Inferior parietal cortex (tissue), 1 donor: ENCODE data around the gene HIF3A.

Experiments used
- DNase-seq: peaks from one replicate; pipeline ENCODE4 v3.0.0-alpha.2; 2016; ENCODE audit errors: extremely low spot score

Gene HIF3A

DNA sequence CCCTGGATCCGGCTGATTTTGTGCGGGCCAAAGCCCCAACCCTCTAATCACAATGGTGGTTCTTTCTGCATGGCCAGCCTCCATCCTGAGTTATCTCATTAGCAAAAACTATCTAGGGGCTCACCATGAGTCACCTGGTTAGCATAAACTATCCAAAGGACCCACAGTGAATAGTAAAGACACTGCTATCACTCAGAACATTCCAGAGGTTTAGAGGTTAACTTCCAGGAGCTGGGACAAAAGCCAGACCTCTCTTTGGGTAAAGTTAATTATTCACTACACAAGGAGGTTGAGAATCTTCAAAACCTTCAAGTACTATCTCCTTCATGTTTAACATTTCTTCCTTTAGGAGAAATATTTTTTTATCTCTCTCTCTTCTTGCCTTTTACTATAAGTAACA is 31.2 kb downstream of the HIF3A start:
- no peak for DNase-seq

DNA sequence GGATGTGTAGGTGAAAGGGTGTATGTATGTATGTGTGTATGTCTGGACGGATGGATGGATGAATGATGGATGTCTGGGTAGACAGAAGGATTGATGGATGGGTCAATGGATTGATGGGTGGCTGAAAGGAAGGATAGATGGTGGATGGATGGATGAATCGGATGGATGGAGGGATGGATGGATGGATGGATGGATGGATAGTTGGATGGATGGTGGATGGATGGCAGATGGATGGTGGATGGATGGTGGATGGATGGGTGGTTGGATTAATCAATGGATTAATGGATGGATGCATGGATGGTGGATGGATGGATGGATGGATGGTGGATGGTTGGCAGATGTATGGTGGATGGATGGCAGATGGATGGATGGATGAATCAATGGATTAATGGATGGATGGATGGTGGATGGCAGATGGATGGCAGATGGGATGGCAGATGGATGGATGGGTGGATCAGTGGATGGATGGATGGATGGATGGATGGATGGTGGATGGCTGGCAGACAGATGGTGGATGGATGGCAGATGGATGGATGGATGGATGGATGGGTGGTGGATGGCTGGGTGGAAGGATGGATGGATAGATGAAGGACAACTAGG is 33.6 kb downstream of the HIF3A start:
- no peak for DNase-seq

DNA sequence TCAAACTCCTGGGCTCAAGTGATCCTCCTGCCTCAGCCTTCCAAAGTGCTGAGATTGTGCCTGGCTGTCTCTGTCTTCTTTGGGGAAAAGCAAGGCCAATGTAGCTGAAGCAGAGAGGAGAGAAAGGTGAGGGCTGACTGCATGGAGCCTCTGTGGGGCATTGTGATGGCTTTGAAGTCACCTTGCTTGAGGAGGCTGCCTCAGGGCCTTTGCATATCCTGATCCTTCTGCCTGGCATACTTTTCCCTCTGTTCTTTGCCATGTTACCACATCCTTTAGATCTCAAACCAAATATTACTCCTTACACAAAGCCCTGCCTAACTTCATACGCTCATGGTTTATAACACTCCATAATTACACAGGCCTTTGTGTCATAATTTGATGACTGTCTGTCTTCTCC is 40.6 kb downstream of the HIF3A start:
- no peak for DNase-seq

DNA sequence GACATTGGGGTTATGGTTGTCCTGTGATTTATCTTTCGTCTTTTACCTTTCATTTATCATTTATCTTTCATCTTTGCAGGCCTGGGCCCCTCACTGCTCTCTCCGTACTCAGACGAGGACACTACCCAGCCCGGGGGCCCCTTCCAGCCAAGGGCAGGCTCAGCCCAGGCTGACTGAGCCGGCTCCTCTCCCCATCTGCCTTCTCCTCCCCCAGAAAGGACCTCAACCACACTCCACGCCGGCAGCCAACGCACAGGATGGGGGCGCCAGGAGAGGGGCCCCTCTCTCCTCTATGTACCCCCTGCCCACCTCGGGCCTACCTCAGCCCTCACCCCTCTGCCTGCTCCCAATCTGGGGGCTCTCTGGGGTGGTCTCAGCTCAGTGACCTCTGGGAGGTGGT is 42.6 kb downstream of the HIF3A start:
- no peak for DNase-seq

DNA sequence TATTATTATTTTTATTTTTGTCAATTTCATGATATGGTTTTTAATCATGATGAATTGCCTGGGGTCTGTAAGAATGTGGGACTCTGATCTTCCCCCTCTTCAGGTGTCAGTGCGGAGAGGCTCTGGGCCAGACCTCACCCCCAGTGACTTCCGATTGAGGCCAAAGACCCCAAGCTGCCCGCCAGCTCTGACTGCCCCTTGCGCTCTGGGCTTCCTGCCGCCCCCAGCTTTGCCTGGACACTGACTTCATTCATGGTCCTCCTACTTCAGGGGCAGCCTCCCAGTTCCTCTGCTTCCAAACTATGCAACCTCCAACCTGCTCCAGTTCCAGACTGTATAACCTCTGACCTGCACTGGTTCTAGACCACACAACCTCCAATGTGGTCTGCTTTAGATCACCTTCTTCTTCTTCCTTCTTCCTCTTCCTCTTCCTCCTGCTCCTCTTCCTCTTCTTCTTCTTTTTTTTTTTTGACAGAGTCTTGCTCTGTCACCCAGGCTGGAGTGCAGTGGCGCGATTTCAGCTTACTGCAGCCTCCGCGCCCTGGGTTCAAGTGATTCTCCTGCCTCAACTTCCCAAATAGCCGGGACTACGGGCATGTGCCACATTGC is 43.3 kb downstream of the HIF3A start:
- no peak for DNase-seq

DNA sequence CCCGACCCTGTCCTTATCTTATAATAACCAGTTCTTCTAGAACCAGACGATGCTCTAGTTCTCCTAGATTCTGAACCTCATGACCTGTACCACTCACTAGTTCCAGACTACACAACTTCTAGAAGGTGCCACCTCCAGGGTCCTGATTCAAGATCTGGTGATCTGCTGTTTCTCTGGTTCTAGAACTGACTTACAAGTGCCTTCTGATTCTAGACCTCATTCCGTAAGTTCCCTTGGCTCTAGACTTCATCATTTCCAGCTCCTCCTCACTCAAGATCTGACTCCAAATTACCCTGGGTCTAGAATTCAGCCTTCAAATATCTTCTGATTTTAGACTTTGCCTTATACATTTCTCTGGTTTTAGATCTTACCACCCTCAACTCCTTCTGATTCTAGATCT is 45.1 kb downstream of the HIF3A start:
- no peak for DNase-seq

DNA sequence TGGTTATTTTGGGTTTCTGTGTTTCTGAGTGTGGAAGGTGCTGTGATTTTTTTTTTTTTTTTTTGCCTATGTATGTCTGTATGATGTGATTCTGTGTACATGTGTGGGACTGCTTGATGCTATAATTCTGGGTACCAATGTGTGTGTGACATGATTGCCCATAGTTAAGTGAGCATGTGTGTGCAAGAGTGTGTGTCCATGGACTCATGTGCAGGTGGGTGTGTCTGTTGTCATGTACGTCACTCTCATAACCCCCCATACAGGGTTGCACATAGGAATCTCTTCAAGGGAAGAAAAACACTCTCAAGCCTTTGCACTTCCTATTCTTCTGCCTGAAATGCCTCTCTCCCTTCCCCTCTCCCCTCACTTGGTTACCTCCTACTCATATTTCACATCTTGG is 47.5 kb downstream of the HIF3A start:
- DNase-seq, result no peak

DNA sequence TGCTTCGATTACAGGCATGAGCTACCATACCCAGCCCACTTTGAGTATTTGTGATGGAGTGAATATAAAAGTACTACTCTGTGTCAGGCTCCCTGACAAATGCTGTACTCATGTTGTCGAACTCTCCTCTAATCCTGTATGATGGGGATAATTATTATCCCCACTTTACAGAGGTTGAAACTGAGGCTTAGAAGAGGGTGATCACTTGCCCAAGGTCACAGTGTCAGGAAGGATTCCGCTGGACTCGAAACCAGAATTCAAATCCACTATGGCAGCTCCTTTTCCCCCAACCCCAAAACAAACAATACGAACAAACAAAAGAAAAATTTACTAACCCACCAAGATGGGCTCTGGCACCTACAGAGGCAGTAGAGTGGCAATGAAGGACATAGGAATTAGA is 48.3 kb downstream of the HIF3A start:
- DNase-seq, result no peak

DNA sequence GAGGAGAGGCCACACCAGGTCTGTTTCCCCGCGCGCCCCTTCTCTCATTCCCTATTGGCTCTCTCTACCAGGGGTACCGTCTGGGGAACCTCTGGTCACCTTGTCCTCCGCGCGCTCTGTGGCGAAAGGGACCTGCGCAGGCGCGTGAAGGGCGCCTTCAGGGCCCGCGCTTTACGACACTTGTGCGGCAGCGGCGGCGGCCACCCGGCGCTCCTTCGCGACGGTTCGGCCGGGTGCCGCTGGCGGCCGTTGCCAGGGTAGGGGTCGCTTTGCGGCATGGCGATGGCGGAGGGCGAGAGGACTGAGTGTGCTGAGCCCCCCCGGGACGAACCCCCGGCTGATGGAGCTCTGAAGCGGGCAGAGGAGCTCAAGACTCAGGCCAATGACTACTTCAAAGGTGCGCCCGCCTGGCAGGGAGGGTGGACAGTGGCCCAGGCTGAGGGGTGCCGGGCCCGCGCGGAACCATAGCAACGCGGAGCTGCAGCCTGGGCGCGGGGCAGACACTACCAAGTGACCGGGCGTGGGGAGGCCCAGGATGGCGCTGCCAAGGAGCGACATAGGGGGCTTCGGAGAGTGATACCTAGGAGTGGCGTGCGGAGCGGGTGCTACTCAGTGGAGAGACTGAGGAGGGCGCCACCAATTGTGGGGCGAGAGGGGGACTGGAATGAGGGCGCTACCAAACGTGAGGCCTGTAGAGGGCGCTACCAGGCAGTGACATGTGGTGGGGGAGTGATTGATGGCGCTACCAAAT is 50.2 kb downstream of the HIF3A start, which contains the start of gene PPP5C:
Gene PPP5C (plus strand): TSS at position 267 of the 751 bp plus-strand sequence. CDS start 10 bp downstream, at position 277.
- DNase-seq, result peak; percentile 89

DNA sequence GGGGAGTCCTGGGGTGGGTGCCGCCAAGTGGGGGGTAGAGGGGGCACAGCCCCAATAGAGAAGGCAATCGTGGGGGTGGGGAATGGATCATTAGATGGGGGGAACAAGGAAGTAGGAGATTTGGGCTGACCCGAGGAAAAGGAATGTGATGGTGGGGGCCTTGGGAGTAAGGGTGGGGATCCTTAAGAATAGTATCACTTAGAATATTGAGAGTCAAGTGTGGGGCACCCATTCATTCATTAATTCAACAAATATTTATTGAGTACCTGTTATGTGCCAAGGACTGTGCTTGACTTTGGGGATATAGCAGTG is 50.7 kb downstream of the HIF3A start:
- DNase-seq, result no peak

DNA sequence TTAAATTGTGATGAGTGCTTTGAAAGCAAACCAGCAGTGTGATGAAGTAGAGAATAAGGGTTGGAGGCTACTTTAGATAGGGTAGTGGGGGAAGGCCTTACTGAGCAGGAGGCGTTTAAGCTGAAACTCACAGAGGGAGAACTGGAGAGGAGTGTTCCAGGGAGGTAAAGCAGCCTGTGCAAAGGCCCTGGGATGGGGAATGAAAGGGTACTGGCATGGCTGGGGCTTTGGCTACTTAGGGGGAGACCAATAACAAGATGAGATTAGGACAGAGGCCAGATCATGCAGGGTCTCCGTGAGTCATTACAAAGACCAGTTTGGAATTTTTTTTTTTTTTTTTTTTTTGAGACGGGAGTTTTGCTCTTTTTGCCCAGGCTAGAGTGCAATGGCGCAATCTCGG is 51.1 kb downstream of the HIF3A start:
- no peak for DNase-seq

DNA sequence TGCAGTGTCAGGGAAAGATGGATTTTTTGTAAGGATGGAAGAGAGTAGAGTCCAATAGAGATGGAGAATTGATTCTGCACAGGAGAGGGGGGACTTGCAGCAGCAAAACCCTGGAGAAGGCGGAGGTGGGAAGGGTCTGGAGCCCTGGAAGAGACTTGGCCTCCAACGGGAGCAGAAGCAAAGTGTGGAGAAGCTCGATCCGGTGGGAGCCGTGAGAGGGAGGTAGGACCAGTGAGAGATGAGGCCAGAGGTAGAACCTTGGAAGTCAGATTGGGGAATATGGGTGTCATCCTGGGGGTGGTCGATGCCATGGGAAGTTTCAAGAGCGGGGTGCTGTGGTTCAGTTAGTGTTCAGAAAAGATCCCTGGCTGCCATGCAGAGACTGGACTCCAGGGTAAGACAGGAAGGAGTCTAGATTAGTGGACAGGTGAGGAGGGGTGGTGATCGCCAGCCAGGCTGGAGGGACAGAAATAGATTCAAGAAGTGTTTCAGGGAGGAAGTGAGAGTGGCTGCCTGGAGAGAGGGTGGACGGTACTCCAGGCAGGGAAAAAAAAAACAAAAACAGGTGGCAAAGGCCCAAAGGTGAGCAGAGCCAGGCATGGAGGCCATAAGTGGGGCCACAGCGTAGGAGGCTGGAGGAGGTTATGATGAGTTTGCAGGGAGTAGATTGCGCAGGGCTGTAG is 52.6 kb downstream of the HIF3A start:
- no peak for DNase-seq

DNA sequence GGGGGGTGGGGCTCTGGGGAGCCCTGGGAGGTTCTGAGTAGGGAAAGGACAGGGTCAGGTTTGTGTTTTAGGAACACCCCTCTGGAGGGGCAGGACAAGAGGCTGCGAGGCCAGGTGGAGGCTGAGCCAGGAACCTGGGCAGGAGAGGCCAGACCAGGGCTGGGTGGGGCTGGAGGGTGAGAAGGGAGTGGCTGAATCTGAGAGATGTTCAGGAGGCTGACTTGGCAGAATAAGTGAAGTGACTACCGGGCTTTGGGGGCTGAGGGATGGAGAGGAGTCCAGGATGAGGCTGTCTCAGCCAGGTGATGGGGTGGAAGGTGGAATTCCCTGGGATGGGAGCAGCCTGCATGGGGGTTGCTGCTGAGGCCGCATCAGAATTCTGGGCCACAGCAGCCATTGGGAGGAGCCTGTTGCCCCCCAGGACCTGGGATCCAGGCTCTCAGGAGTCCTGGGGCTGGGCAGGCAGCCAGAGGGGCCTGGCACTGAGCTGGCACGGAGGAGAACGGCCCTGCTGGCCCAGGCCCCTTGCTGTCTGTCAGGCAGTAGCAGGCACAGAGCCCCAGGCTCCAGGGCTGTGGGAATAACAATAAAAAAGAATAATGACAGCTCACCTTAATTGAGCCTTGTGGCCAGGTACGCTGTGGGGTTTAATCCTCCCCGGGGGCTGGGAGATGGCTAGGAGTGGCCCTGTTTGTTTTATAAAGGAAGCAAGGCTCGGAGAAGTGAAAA is 53.4 kb downstream of the HIF3A start:
- DNase-seq, result no peak

DNA sequence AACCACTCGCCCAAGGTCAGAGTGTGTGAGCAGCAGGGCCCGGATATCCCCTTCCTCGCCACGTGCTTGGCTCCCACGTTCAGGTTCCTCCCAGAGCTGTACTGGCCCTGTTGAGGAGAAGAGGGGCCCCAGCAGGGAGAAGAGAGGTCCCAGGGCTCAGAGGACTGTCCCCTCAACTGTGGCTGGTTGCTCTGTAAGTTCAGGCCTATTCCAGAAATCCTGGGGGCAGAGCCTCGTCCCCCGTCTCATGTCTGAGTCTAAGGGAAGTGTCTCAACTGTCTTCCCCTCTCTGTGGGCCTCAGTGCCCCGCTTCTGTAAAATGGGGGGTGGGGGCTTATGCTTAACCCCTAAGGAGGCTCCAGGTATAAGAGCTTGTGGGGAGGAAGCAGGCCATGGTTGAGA is 53.9 kb downstream of the HIF3A start:
- no peak for DNase-seq

DNA sequence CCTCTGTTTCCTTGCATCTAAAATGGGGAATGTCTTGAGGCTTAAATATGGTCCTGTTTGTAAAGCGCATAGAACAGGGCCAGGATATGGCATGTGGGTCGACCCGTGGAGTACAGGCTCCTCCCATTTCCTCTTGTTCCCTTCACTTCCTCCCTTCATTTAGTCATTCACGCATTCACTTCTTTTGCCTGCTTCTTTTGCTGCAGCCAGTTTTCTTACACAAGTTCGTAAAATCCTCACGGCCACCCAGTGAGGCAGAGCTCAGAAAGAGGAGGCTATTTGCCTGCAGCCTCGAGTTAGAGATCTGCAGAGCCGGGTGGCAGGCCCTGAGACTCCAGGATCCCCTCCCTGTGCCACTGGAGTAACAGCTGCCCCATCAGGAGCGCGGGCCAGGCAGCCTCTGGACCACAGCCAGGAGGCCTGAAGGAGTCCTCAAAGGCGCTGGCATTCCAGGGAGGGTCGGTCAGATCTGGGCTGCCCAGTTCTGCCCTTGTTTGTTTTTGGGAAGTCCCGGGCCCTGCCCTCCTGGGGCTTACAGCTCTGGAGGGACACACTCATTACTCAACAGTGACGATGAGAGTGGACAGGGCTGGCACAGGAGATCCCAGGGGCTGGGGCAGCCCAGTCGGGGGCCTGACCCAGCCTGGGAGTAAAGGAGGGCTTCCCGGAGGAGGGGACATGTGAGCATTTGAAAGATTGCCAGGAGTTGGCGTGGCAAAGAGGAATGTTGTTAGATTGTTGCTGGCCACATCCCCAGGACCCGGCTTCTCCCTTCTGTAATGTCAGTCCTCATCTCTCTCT is 54.6 kb downstream of the HIF3A start:
- DNase-seq, result no peak

DNA sequence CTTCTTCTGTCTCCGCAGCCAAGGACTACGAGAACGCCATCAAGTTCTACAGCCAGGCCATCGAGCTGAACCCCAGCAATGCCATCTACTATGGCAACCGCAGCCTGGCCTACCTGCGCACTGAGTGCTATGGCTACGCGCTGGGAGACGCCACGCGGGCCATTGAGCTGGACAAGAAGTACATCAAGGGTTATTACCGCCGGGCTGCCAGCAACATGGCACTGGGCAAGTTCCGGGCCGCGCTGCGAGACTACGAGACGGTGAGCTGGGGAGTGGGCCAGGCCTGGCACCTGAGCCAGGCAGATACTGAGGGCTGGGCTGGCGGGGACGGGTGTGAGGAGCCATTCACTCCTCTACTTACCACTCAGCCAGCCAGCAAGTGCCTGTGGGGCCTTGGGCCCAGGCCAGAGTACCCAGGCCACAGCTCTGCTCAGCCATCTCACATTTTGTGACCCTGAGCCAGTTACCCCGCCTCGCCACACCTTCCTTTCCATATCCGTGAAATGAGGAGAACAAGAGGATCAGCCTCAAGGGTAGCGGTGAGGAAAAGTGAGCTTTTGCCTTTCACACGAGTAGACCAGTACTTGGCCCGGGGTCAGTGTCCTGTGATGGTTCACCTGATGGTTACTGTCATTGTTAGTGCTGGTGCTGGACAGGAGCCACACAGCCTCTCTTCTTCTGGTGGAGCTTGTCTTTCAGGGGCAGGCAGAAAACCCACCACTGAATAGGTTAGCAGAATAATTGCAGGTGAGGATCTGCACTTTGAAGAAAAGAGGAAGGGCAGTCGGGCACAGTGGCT is 57.1 kb downstream of the HIF3A start:
- no peak for DNase-seq

DNA sequence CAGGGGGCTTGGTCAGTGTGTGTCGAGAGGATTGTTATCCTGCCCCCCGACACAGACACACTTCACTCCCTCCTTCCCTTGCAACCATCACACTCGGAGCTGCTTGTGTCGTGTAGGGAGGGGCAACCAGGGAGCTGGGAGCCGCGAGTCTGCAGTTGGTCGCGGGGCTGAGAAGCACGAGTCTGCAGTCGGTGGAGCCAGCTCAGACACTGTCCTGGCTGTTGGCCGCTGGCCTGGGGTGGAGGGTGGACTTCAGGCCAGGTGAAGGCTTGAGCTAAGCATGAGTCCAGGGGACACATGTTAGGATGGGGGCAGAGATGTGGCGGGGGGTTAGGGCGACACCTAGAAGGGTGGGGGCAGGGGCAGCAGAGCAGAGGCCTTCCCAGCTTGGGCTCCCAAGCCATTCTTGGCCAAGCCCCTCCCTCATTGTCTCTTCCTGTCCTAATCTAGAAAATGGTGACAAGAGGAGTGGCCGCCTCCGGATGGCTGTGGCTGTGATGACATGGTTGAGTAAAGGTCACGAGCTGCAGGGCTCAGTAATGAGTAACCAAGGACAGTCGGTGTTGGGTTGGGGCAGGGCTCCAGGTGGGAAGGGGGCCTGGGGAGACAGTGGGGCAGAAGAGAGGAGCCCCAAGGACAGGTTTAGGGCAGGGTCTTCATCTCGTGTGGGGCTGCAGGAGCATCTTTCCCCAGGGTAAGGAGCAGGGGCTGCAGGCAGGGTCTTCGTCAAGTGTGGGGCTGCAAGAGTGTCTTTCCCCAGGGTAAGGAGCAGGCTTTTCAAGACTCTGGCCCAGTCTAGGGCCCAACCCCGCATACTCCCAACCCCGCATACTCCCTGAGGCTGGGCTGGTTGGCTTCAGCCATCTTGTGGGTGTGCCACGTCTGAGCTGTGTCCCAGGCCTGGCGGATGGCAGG is 58.6 kb downstream of the HIF3A start:
- no peak for DNase-seq

DNA sequence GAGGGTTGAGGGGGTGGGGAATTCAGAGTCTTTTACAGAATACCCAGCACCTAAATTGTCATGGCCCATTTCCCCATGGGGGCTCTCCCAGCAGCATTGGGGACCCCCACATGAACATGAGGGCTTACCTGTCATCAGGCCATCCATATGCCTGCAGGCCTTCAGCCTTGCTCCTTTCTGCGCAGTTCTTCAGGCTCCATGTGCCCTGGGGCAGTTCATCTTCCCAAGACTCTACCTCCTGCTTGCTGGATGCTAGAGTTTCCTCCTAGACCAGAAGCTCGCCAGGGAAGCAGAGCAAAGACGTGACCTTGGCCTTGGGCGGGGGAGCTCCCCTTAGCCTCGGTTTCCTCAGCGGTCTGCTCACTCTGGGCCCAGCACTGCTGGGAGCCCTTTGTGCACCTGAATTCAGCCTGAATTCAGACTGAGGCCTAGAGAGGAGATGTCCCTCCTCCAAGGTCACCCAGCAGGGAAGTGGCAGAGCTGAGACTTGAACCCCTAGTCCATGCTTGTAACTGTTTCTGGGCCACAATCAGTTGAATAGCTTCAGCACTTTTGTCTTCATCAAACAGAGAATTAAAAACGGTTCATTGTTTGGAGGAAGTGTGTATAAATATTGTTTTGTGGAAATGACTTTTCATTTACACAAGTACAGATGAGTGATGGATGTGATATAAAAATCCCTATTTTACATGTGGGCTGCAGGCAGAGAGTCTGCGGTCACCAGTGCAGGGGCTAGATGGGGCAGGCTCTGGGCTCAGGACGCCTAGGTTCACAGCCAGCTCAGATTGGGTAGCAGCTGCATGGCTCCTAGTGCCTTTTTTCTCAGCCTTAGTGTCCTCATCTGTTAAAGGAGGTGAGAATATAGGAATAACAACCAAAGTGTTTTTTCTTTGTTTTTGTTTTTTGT is 59.6 kb downstream of the HIF3A start:
- DNase-seq, result no peak
